ENCODE data around the gene RNU5B-1. TPM values are rescaled to one million over a fixed set of nuclear protein-coding genes. Genes with fewer than 3 reads are reported as not detected.

RNU5B-1 gene
- total and polyA plus RNA-seq, 2 of the 8 experiments (the other 6 are each of a cell fraction or from before 2014, with no cell fraction given) = not detected

GRCh38 chr15:65326117-65326526 lies 21.6 kb downstream of the RNU5B-1 start (continued):
- no peak for TF ChIP-seq CHD7 (IDR thresholded peaks at IDR 0.05; ENCODE audit: insufficient replicate concordance, low read length)
